Hematopoietic multipotent progenitor cell treated with erythropoietin and hydrocortisone succinate and interleukin-3 and kit ligand, for 4 days (in vitro differentiated cells): ENCODE measurements around the gene ZNF679.
A peak's percentile ranks its signal among the peaks of the same experiment; 100 is the strongest.
"Not testable (repeated sequence)": the region's sequence is repeated elsewhere in the genome, so short reads cannot be mapped to it uniquely, and the experiment has no call there.

Experiments
- DNase-seq: peaks from one replicate; pipeline ENCODE4 v3.0.0-alpha.2; 2015

Gene ZNF679

GRCh38 chr7:64312826-64313225 lies 84.6 kb downstream of the ZNF679 start:
- no peak for DNase-seq

- DNase-seq, result peak; percentile 98
Observed at GRCh38 chr7:64313740-64314491, 85.6 kb downstream of the ZNF679 start, which contains the start of gene ZNF736. Gene ZNF736, plus strand, starts transcription at chr7:64313961. Its CDS starts 190 bp downstream, at chr7:64314151.

- peak; percentile 29 for DNase-seq
Observed at GRCh38 chr7:64314566-64314965, 86.3 kb downstream of the ZNF679 start.

DNA sequence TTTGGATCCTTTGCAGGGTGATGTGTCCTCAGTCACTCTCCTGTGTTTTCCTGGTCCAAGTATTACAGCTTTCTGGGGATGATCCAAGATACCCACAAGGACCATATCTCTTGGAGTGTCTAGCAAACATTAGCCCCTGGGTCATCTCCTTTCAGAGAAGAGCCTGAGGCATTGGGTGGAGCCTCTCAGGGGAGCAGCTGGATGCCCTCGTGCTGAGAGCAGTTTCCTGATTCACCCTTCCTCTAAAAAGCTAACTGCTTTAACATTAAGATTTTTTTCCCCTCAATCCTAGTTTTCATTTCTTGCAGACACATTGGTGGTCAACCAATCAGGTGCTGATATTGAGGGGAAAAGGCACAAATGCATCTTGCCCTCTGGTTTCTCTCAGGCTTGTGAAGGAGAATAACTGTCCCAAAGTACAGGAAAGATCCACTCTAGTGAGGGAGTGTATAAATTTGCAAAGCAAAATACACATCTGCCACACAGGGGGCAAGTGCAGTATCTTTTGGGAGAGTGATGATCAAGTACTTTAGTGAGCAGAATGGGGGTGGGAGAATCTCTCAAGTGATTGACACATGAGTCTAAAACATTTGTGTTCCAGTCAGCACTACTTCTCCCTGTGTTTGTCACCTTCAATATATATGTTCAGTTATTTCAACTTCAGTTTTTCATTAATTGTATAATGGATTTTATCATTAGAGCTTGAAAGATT lies 87.9 kb downstream of the ZNF679 start:
- DNase-seq, result not testable (repeated sequence)
